GM21723 (cell line): ENCODE data around the gene DNASE2.

Source experiments
- ATAC-seq: cut with Tn5 transposase; IDR thresholded peaks from one replicate; pipeline ENCODE4 v1.9.1; 2021; ENCODE audit warnings: mild to moderate bottlenecking, moderate library complexity; ENCODE audit not compliant: unreplicated experiment

DNASE2 gene

DNA sequence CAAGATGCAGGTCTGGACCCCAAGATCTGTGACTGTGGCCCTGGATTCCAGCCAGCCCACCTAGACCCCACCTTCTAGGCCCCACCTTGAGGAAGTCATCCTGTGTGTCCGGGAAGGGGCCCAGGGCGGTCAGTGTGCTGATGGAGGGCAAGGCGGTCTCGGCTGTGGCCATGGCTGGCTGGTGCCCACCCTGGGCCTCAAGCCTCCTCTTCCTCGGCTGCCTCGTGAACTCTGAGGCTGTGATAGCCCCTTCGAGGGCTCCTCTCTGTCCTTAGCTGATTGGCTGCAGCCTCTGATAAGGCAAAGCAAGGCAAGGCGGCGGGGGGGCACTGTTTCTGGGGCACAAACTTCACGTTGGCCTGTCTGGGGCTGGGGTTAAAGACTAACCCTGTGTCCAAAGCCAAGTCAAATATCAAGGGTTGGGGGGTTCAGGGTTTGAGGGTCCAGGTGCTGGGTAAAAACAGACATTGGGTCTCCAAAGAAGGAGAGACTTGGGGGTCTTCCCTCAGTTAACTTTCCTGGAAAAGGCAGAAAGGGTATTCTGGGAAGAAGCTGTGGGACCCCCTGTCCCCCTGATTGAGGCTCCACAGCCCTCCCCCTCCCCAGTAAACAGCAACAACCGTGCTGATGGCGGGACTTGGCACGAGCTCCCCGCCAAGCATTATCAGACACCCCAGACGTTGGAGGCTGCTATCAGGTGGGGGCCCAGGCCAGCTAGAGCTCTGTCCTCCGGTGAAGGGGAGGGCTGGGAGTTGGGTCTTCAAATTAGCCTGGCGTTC, 5.9 kb upstream of the DNASE2 start, which contains the start of gene KLF1:
Gene KLF1 (minus strand): TSS at position 233 of the 779 bp plus-strand sequence. CDS start 61 bp downstream, at position 172.
- no peak for ATAC-seq

DNA sequence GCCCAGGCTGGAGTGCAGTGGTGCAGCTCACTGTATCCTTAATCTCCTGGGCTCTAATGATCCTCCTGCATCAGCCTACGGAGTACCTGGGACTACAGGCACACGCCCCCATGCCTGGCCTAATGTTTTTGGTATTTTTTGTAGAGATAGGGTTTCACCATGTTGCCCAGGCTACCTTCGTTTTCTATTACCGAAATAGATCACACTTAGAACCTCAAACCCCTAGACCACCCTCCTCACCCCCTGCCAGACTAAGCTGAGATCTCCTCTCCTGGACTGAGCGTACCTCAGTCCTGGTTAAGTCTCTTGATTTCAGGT, 5.4 kb upstream of the DNASE2 start:
- no peak for ATAC-seq

DNA sequence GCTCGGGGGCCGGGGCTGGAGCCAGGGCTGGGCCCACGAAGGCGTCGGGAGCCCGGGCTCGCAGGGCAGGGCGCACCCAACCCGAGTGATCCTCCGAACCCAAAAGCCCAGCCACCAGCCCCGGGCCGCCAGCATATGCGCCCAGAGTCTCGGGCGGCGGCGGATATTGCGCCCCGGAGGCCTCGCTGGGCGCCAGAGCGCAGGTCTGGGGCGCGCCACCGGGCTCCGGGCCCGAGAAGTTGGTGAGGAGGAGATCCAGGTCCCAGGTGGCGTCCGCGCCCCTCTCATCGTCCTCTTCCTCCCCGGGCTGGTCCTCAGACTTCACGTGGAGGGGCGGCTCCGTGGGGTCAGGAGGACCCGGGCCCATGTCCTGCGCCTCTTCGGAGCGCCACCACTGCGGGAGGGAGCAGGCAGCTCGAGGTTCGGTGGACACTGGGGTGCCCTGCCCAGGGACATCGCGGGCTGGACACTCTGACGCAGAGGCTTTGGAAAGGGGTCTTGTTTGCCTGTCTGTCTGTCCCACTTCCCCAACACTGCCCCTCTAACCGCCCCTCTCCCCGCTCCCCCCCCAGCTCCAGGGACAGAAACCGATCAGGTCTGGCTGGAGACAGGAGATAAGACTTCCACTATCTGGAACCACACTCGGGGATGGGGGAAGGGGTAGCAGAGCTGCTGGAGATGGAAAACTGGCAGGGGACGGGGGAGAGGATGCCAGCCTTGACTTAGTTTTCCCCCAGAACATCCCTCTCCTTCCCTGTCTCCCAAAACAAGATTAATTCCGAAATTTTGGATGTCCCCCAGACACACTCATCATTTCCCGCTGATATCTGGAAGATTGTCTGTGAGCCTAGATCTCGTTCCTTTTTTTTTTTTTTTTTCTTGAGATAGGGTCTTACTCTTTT, 4.8 kb upstream of the DNASE2 start:
- ATAC-seq: no peak

DNA sequence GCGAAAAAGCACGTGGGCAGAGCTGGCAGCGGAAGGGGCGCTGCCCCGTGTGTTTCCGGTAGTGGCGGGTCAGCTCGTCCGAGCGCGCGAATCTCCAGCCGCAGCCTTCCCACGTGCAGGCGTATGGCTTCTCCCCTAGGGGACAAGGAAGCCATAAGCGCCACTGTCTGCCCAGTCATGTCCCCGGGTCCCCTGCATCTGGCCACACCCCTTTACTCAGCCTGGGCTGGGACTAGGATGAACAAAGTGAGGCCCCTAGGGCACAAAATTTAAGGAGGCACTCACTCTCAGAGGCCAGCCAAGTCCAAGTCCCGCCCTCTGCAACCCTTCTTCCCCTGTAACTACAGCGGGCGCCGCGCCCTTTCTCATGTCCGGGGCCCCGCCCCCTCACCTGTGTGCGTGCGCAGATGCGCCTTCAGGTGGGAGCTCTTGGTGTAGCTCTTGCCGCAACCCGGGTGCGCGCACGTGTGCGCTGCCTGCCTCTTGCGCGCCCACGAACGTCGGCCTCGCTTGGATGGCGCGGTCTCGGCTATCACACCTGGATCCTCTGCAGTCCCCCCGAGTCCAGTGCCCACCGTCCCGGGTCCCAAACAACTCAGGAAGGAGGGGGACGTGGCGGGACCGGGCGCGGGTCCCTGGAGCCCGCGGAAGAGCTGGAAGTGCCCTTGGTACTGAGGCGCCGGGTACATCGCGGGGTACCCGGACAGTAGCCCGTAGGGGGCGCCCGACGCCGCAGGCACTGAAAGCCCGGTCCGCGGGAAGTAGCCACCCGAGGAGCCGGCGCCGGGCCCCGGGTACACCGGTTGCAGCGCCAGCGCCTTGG, 3.9 kb upstream of the DNASE2 start:
- no peak for ATAC-seq

DNA sequence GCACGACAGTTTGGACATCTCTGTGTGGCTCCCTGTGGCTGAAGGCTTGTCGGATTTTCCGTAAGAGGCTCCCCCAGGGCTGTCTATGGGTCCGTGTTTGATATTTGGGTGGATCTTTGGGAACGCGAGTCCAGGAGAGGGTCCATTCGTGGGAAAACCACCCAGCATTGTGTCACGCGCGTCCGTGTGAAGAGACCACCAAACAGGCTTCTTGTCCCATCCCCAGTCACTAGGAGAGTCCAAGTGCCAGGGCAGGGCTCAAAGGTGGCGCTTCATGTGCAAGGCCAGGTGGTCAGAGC, 3.3 kb upstream of the DNASE2 start:
- no peak for ATAC-seq

DNA sequence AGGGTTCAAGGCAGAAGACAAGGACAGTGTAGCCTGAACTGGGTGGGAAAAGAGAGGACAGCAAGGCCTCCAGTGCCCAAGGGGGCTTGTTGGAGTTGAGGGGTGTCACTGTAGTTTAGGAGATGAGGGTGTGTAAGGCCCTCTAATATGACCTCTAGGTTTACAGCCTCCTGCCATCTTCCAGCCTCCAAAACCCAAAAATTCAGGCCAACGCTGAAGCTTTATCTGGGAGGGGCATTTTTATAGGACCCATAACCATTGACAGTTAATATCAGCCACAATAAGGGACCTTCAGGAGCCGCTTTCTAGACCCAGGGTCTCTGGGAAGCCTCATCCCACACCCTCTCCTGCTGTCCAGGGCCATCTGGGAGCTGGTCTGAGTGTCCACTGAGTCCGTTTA, 3.0 kb upstream of the DNASE2 start:
- ATAC-seq: no peak

DNA sequence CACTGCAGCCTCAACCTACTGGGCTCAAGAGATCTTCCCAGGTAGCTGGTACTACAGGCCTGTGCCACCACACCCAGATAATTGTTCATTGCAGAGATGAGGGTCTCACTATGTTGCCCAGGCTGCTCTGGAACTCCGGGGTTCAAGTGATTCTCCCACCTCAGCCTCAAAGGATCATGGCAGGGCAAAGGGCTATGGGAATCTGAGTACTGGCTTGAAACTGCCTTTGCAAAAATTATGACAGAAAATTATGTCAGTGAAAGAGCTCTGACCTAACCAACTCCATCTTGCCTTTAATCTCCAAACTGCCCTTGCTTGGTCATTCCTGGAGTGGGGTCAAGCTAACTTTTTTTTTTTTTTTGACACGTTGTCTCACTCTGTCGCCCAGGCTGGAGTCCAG, 1.3 kb upstream of the DNASE2 start:
- no peak for ATAC-seq

DNA sequence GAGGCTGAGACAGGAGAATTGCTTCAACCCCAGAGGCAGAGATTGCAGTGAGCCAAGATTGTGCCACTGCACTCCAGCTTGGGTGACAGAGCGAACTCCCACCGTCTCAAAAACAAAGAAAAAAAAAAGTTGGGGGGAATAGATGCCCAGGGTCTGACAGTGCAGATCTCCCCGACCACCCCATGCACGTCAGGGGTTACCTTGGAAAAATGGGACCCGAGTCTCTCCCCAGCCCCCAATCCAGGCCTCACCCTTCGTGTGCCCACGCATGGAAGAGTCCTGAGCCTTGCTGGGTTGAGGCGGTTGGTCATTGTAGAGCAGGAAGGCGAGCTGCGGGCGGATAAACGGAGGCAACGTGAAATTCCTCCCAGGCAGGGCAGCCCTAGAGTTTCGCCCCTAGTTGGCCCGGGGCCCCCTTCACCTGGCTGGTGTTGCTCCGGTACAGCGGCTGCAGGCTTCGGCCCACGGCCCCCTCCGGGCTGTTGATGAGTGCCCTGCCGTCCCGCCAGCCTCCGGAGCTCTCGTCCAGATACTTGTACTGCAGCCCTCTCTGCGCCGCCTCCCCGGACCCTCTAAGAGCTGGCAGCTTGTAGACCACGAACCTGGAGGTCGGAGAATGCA, 588 bp downstream of the DNASE2 start:
- peak; percentile 24 for ATAC-seq

DNA sequence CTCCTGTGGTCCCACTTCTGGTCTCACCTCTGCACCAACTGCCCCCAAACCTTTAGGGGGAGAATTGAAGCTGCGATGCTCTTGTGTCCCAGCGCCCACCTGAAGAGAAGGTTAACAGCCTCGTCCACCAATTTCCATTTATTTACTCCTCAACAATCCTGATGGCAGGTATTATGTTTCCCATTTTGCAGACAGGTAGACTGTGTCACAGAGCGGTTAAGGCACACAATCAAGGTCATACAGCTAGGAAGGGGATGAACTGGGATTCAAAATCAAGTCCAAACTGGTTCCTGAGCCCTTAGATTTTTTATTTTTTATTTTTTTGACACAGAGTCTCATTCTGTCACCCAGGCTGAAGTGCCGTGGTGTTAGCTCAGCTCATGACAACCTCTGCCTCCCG, 6.2 kb downstream of the DNASE2 start:
- no peak for ATAC-seq

DNA sequence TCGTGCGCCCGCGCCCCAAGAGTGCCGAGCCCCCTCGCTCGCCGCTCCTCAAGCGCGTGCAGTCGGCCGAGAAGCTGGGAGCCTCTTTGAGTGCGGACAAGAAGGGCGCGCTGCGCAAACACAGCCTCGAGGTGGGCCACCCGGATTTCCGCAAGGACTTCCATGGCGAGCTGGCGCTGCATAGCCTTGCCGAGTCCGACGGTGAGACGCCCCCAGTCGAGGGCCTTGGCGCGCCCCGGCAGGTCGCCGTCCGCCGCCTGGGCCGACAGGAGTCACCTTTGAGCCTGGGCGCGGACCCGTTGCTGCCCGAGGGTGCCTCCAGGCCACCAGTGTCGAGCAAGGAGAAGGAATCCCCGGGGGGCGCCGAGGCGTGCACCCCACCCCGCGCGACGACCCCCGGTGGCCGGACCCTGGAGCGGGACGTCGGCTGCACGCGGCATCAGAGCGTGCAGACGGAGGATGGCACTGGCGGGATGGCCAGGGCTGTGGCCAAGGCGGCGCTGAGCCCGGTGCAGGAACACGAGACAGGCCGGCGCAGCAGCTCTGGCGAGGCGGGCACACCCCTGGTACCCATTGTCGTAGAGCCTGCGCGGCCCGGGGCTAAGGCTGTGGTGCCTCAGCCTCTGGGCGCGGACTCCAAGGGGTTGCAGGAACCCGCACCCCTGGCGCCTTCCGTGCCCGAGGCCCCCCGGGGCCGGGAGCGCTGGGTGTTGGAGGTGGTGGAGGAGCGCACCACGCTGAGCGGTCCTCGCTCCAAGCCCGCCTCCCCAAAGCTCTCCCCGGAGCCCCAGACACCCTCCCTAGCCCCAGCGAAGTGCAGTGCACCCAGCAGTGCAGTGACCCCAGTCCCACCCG, 7.1 kb downstream of the DNASE2 start:
- no peak for ATAC-seq

DNA sequence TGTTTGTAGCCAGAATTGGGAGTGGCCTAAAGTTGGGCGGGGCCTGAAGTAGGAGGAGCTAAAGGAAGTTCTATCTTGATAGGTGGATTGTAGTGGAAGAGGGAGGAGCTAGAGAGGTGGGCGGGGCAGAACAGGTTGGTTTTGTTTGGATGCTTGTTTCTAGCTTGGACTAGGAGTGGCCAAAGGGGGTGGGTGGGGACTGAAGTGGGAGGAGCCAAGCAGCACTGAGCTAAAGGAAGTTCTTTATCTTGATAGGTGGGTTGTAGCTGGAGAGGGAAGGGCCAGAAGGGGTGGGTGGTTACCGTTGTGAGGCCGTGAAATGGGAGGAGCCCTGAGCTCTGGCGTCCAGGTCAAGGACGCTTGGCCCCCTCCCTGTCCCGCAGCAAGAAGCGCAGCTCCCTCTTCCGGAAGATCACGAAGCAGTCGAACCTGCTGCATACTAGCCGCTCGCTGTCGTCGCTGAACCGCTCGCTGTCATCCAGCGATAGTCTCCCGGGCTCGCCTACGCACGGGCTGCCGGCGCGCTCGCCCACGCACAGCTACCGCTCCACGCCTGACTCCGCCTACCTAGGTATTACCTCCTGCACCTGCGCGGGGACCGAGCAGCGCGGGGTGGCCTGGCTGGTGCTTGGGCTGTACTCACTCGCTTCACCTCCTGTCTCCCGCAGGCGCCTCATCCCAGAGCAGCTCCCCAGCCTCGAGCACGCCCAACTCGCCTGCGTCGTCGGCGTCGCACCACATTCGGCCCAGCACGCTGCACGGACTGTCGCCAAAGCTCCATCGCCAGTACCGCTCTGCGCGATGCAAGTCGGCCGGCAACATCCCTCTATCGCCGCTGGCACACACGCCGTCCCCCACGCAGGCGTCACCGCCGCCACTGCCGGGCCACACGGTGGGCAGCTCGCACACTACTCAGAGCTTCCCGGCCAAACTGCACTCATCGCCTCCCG, 8.0 kb downstream of the DNASE2 start:
- ATAC-seq: no peak

DNA sequence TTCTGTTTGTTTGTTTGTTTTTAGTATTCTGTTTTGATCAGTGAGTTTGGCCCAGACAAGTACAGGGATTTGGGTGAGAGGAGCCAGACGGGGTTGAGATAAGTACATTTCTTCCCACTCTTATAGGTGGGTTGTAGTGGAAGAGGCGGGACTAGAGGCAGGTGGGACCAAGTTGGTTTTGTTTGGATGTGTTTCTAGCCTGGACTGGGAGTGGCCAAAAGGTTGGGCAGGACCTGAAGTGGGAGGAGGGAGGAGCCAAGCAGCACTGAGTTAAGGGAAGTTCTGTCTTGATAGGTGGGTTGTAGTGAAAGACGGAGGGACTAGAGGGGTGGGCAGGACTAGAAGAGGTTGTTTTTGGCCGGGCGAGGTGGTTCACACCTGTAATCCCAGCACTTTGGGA, 9.0 kb downstream of the DNASE2 start:
- no peak for ATAC-seq

DNA sequence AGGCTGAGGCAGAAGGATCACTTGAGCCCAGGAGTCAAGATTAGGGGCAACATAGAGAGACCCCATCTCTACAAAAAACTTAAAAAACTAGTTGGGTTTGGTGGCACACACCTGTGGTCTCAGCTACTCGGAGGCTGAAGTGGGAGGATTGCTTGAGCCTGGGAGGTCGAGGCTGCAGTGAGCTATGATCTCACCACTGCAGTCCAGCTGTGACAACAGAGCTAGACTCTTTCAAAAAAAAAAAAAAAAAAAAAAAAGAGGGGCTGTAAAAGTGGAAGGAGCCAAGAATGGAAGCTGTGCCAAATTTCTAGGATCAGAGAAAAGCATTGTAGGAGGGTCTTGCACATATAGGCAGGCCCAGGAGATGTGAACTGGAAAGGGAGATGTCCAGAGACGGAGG, 9.6 kb downstream of the DNASE2 start:
- ATAC-seq: no peak

DNA sequence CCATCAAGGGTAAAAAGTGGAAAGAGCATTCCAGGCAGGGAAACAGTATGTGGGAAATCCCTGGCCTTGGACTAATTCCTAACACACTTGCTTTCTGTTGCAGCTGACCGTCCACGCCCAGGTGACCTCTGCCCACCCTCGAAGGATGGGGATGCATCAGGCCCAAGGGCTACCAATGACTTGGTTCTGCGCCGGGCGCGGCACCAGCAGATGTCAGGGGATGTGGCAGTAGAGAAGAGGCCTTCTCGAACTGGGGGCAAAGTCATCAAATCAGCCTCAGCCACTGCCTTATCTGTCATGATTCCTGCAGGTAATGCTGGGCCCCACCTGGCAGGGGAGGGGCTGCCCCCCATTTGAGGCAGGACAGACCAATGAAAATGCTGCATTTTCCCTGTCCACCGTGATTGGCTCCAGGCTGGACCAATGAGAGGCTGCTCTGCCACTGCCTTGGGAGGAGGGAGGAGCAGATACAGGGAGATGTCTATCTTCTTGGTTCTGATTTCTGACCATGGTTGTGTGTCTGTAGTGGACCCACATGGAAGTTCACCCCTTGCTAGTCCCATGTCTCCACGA, 12.6 kb downstream of the DNASE2 start:
- no peak for ATAC-seq

DNA sequence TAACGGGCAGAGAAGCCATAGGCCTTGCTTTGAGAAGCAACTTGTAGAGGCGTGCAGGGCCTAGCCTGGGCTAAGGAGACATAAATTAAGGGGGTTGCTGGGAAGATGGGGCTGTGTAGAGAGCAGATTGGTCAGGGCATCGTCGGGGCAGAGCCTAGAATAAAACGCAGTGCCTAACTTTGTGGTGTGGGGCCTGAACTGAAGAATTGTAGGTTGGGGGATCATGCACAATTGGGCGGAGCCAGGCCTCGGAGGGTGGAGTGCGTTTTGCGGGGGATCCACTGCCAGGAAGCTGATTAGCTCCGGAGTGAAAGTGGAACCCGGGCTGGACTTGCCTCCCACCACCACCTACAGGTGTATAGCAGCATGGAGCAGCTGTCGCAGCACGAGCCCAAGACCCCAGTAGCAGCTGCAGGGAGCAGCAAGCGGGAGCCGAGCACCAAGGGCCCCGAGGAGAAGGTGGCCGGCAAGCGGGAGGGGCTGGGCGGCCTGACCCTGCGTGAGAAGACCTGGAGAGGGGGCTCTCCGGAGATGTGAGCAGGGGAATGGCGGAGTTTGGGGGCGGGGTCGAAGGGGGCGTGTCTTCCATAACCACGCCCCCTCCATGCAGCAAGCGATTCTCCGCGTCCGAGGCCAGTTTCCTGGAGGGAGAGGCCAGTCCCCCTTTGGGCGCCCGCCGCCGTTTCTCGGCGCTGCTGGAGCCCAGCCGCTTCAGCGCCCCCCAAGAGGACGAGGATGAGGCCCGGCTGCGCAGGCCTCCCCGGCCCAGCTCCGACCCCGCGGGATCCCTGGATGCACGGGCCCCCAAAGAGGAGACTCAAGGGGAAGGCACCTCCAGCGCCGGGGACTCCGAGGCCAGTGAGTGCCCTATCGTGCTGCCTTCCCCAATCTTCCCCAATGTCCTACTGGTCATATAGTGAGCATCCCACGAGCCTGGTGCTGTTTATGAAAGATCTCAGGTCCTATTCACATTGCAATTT, 13.8 kb downstream of the DNASE2 start:
- peak; percentile 52 for ATAC-seq

DNA sequence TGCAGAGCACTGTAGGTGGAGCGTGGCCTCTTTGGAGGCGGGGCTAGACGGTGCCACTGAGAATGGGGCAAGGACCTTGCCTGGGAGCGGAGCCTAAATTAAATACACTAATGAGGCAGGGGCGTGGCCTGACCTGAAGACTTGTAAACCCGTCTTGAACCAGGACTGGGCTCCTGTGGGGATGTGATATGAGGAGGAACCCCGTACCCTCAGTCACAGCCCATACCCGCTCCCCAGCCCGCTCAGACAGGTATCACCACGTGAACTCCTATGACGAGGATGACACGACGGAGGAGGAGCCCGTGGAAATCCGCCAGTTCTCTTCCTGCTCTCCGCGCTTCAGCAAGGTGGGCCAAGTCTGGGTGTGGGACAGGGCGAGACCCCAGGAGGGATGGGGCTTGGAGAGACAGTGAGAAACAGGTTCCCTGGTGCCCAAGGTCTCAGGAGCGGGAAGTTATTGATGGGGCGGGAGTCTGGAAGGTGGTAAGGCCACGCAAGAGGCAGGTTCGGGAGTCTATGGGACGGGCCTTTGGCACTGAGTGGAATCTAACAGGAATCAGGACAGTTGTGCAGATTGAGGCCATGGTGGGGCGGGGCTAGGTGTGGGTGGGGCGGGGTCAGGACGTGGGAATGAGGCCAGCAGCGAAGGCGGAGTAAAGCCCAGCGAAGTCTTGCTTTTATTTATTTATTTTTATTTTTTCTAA, 14.7 kb downstream of the DNASE2 start:
- no peak for ATAC-seq
